ENCODE results near the gene CGAS. TPM values are rescaled to one million over a fixed set of nuclear protein-coding genes. Genes with fewer than 3 reads are reported as not detected.

Gene CGAS
- total and polyA plus RNA-seq, 2 donors (not counting 1 experiment from before 2014, with no cell fraction given), result 1.6 to 5.0 TPM

GRCh38 chr6:73413102-73413501 lies 39.0 kb downstream of the CGAS start:
- Histone ChIP-seq H3K36me3 (ENCODE audit: control insufficient read depth, insufficient read depth, low read length) (no peaks in the 10 kb centered on the region), H4K20me1 (ENCODE audit: control insufficient read depth, extremely low read depth, insufficient read depth, low read length) (no peaks in the 10 kb centered on the region), H3K27me3 (ENCODE audit: control insufficient read depth, insufficient read depth, low read length) (no peaks in the 10 kb centered on the region), H3K79me2 (ENCODE audit: control insufficient read depth, insufficient read depth, low read length) (no peaks in the 10 kb centered on the region), H3K4me1 (ENCODE audit: control insufficient read depth, extremely low read depth, insufficient read depth, low read length) (no peaks in the 10 kb centered on the region), H3K4me2 (ENCODE audit: extremely low read depth, insufficient read depth, low read length) (no peak overlapping the region), H3K9me3 (ENCODE audit: control insufficient read depth, insufficient read depth, low read depth, low read length) (no peaks in the 10 kb centered on the region), H3K27ac (ENCODE audit: insufficient read depth, low read length) (no peak overlapping the region), H3K4me3 (replicated peaks in 1 of 4; ENCODE audit: control extremely low read depth in 1 of 4, insufficient read depth in 1 of 4, low read depth in 3 of 4, low read length in 4 of 4) (no peak overlapping the region), H3K9ac (ENCODE audit: insufficient read depth, low read length) (no peak overlapping the region), H2AFZ (ENCODE audit: low read length) (no peak overlapping the region)
- no peak for DNase-seq (ENCODE audit: low read depth in 2 of 2)
- no peak for TF ChIP-seq EZH2 (IDR thresholded peaks at IDR 0.05; ENCODE audit: low read length, missing control alignments)
- no peak for TF ChIP-seq CTCF (conservative IDR thresholded peaks at IDR 0.05 in 1 of 2, IDR thresholded peaks at IDR 0.05 in 1 of 2; ENCODE audit: low read depth in 1 of 2, low read length in 2 of 2)

- Histone ChIP-seq H3K4me2 (ENCODE audit: extremely low read depth, insufficient read depth, low read length) (no peak overlapping the region), H3K9me3 (ENCODE audit: control insufficient read depth, insufficient read depth, low read depth, low read length) (no peaks in the 10 kb centered on the region)
- DNase-seq (ENCODE audit: low read depth in 2 of 2), result no peak
Observed at GRCh38 chr6:73409395-73409794, 42.7 kb downstream of the CGAS start.

DNA sequence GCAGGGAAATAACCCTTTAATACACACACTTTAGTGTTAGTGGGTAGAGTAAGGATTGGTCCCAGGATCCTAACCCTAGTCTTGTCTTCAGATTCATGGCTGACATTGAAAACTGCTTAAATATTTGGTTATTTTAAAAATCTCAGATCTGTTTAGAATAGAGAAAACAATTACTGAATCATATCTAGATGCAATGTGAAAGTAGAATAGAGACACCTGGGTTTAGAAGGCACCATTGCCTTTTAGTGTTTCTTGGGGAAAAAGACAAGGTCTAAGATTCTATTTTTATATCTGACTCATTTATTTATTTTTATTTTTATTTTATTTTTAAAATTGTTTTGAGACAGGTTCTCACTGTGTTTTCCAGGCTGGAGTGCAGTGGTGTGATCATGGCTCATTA lies 51.4 kb downstream of the CGAS start:
- Histone ChIP-seq H3K4me1 (ENCODE audit: control insufficient read depth, extremely low read depth, insufficient read depth, low read length) (no peaks in the 10 kb centered on the region), H3K4me3 (replicated peaks in 1 of 4; ENCODE audit: control extremely low read depth in 1 of 4, insufficient read depth in 1 of 4, low read depth in 3 of 4, low read length in 4 of 4) (no peak overlapping the region), H3K27me3 (ENCODE audit: control insufficient read depth, insufficient read depth, low read length) (no peaks in the 10 kb centered on the region), H4K20me1 (ENCODE audit: control insufficient read depth, extremely low read depth, insufficient read depth, low read length) (no peaks in the 10 kb centered on the region), H2AFZ (ENCODE audit: low read length) (no peak overlapping the region), H3K4me2 (ENCODE audit: extremely low read depth, insufficient read depth, low read length) (no peak overlapping the region), H3K9ac (ENCODE audit: insufficient read depth, low read length) (no peak overlapping the region), H3K27ac (ENCODE audit: insufficient read depth, low read length) (no peak overlapping the region), H3K9me3 (ENCODE audit: control insufficient read depth, insufficient read depth, low read depth, low read length) (no peaks in the 10 kb centered on the region), H3K79me2 (ENCODE audit: control insufficient read depth, insufficient read depth, low read length) (no peaks in the 10 kb centered on the region), H3K36me3 (ENCODE audit: control insufficient read depth, insufficient read depth, low read length) (no peaks in the 10 kb centered on the region)
- no peak for TF ChIP-seq EZH2 (IDR thresholded peaks at IDR 0.05; ENCODE audit: low read length, missing control alignments)
- DNase-seq (ENCODE audit: low read depth in 2 of 2), result no peak

More at GRCh38 chr6:73409395-73409794, 42.7 kb downstream of the CGAS start:
- Histone ChIP-seq H4K20me1 (ENCODE audit: control insufficient read depth, extremely low read depth, insufficient read depth, low read length) (no peaks in the 10 kb centered on the region), H3K9ac (ENCODE audit: insufficient read depth, low read length) (no peak overlapping the region), H3K36me3 (ENCODE audit: control insufficient read depth, insufficient read depth, low read length) (no peaks in the 10 kb centered on the region), H3K4me1 (ENCODE audit: control insufficient read depth, extremely low read depth, insufficient read depth, low read length) (no peaks in the 10 kb centered on the region), H3K27ac (ENCODE audit: insufficient read depth, low read length) (no peak overlapping the region), H3K27me3 (ENCODE audit: control insufficient read depth, insufficient read depth, low read length) (no peaks in the 10 kb centered on the region), H2AFZ (ENCODE audit: low read length) (no peak overlapping the region), H3K79me2 (ENCODE audit: control insufficient read depth, insufficient read depth, low read length) (no peaks in the 10 kb centered on the region), H3K4me3 (replicated peaks in 1 of 4; ENCODE audit: control extremely low read depth in 1 of 4, insufficient read depth in 1 of 4, low read depth in 3 of 4, low read length in 4 of 4) (no peak overlapping the region)
- TF ChIP-seq CTCF (conservative IDR thresholded peaks at IDR 0.05 in 1 of 2, IDR thresholded peaks at IDR 0.05 in 1 of 2; ENCODE audit: low read depth in 1 of 2, low read length in 2 of 2), result no peak
- no peak for TF ChIP-seq EZH2 (IDR thresholded peaks at IDR 0.05; ENCODE audit: low read length, missing control alignments)

Measured in fibroblast of lung (primary cell).